ENCODE data around the gene VN1R2. TPM values are rescaled to one million over a fixed set of nuclear protein-coding genes. Genes with fewer than 3 reads are reported as not detected.
A peak's percentile ranks its signal among the peaks of the same experiment; 100 is the strongest.
"Not testable (repeated sequence)": the region's sequence is repeated elsewhere in the genome, so short reads cannot be mapped to it uniquely, and the experiment has no call there.

The VN1R2 gene
- total RNA-seq, 1 donor from 2014 or later: not detected

GRCh38 chr19:53272044-53272443, 14.0 kb downstream of the VN1R2 start:
- Mint-ChIP-seq H3K9me3 (peaks cover 34% of the 10 kb centered on the region), H3K27me3 (ENCODE audit: insufficient read depth, low read depth) (no peaks in the 10 kb centered on the region), H3K36me3 (no peaks in the 10 kb centered on the region), H3K4me1 (no peaks in the 10 kb centered on the region), H3K4me3 (no peak overlapping the region), H3K27ac (no peak overlapping the region)
- no peak for DNase-seq (ENCODE audit: low spot score)
- H3K36me3 ChIP-seq: no peaks in the 10 kb centered on the region
- no peak overlapping the region for H3K27ac ChIP-seq
- H3K79me2 ChIP-seq (ENCODE audit: low read depth): no peaks in the 10 kb centered on the region
- no peak for TF ChIP-seq EZH2phosphoT487 (IDR thresholded peaks at IDR 0.05)
- no peak for TF ChIP-seq EZH2 (IDR thresholded peaks at IDR 0.05)
- no peak for TF ChIP-seq CTCF (IDR thresholded peaks at IDR 0.05)
- H3K4me2 ChIP-seq: no peak overlapping the region
- no peaks in the 10 kb centered on the region for H3K9me3 ChIP-seq (ENCODE audit: low read depth)
- no peaks in the 10 kb centered on the region for H3F3A ChIP-seq (ENCODE audit: low read depth)
- no peak overlapping the region for H2AFZ ChIP-seq (replicated peaks)
- no peaks in the 10 kb centered on the region for H3K4me1 ChIP-seq
- H4K20me1 ChIP-seq (ENCODE audit: low read depth): no peaks in the 10 kb centered on the region
- H3K9ac ChIP-seq: no peak overlapping the region
- H3K27me3 ChIP-seq: no peaks in the 10 kb centered on the region
- H3K4me3 ChIP-seq: no peak overlapping the region

GRCh38 chr19:53275480-53275879, 17.4 kb downstream of the VN1R2 start:
- Histone ChIP-seq H3K4me1 (peaks cover 15% of the 10 kb centered on the region), H3K27me3 (no peaks in the 10 kb centered on the region), H3K36me3 (no peaks in the 10 kb centered on the region), H3K79me2 (ENCODE audit: low read depth) (no peaks in the 10 kb centered on the region), H3K4me2 (no peak overlapping the region), H3K4me3 (no peak overlapping the region), H3K9ac (no peak overlapping the region), H3K9me3 (ENCODE audit: low read depth) (no peaks in the 10 kb centered on the region), H3K27ac (no peak overlapping the region), H4K20me1 (ENCODE audit: low read depth) (no peaks in the 10 kb centered on the region), H3F3A (ENCODE audit: low read depth) (peaks cover 5% of the 10 kb centered on the region), H2AFZ (replicated peaks) (no peak overlapping the region)
- H3K27me3 Mint-ChIP-seq (ENCODE audit: insufficient read depth, low read depth): peaks cover 2% of the 10 kb centered on the region
- TF ChIP-seq CTCF (IDR thresholded peaks at IDR 0.05) (no peak), EZH2phosphoT487 (IDR thresholded peaks at IDR 0.05) (no peak), EZH2 (IDR thresholded peaks at IDR 0.05) (no peak)
- no peaks in the 10 kb centered on the region for H3K4me1 Mint-ChIP-seq
- no peaks in the 10 kb centered on the region for H3K36me3 Mint-ChIP-seq
- DNase-seq (ENCODE audit: low spot score): no peak
- no peak overlapping the region for H3K27ac Mint-ChIP-seq
- H3K4me3 Mint-ChIP-seq: no peak overlapping the region
- H3K9me3 Mint-ChIP-seq: peaks cover 32% of the 10 kb centered on the region

GRCh38 chr19:53281947-53282346, 23.9 kb downstream of the VN1R2 start:
- DNase-seq (ENCODE audit: low spot score); H3K27ac Mint-ChIP-seq: not testable (repeated sequence)

More at GRCh38 chr19:53281947-53282346, 23.9 kb downstream of the VN1R2 start:
- H3F3A ChIP-seq (ENCODE audit: low read depth); H2AFZ ChIP-seq (replicated peaks); H3K9ac ChIP-seq; H3K27ac ChIP-seq; H3K4me3 ChIP-seq; H3K79me2 ChIP-seq (ENCODE audit: low read depth); H3K4me2 ChIP-seq; H3K4me1 Mint-ChIP-seq; H4K20me1 ChIP-seq (ENCODE audit: low read depth); H3K27me3 Mint-ChIP-seq (ENCODE audit: insufficient read depth, low read depth); H3K9me3 ChIP-seq (ENCODE audit: low read depth); H3K36me3 Mint-ChIP-seq; H3K27me3 ChIP-seq; H3K36me3 ChIP-seq; H3K4me3 Mint-ChIP-seq: not testable (repeated sequence)
- peak; percentile 25 for TF ChIP-seq CTCF (IDR thresholded peaks at IDR 0.05)
- peaks cover 24% of the 10 kb centered on the region for H3K9me3 Mint-ChIP-seq
- peaks cover 15% of the 10 kb centered on the region for H3K4me1 ChIP-seq
